Stimulated activated CD8-positive, alpha-beta memory T cell treated with anti-CD3 and anti-CD28 coated beads, Interleukin-15, amount 100 ng/mL, for 1 hour (primary cell): Measurements from ENCODE around the gene ULK2.
"Not testable (repeated sequence)": the region's sequence is repeated elsewhere in the genome, so short reads cannot be mapped to it uniquely, and the experiment has no call there.

Experiments
- DNase-seq: peaks from one replicate; pipeline ENCODE4 v3.0.0-alpha.2; 2020; ENCODE audit warnings: low read depth

ULK2 gene

DNA sequence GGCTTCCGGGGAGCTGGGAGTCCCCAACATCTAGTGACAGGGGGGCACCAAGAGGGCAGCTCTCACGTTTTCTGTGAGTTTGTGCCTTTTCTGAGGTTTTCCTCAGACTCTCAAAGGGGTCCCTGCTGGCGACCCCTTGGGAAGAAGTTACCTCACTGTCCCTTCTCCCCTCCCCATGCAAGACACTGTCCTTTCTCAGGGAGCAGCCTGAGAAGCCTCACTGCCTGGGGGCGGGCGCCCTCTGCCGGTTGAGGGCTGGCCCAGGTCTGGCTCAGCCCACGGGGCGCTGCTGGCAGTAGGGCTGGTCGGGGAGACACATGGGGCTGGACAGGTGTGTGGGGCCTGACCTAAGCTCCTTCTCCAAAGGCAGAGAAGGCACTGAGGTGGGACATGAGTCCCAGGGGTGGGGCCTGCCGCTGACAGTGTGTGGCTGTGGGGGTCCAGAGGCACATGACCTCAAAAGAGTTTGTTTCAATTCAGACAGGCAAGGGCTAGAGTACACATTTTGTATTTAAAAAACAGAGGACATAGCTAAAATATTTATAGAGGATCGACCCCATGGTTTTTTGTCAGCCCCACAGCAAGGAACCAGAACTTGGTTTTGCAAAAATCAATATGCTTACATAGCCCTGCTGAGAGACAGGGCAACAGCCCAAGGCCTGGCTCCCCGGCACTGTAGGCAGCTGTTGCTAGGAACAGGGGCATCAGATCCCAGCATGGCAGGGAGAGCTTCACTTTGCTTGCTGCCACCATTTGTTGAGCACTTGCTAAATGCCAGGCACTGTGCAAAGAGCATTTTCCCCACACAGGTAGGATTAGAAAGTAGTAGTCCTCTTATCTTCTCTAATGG lies 101.1 kb downstream of the ULK2 start:
- peak; percentile 64 for DNase-seq

DNA sequence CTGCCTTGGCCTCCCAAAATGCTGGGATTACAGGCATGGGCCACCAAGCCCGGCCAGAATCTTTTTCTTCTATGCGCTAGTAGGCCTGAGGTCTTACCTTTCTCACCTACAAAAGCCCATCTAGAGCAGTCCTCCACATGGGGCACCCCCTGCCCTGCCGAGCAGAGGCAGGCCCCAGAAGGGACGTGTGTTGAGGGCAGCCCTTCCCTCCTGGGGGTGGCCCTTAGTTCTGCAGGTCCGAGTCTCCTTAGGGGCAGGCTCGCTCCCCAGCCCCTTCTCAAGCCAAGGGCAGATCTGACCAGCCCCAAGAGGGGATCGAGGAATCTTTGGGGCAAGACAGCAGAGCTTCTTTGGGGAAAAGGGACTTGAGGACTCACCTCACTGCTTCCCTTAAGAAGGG lies 101.7 kb downstream of the ULK2 start:
- no peak for DNase-seq

DNA sequence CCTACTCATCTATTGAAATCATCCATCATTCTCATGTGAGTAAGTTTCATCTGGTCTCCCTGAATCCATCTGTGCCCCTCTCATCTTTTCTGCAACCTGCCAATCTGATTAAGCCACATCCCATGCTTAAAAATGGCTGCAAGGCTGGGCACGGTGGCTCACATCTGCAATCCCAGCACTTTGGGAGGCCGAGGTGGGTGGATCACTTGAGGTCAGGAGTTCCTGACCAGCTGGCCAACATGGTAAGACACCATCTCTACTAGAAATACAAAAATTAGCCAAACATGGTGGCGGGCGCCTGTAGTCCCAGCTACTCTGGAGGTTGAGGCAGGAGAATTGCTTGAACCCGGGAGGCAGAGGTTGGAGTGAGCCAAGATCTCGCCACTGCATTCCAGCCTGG lies 103.7 kb downstream of the ULK2 start:
- not testable (repeated sequence) for DNase-seq

DNA sequence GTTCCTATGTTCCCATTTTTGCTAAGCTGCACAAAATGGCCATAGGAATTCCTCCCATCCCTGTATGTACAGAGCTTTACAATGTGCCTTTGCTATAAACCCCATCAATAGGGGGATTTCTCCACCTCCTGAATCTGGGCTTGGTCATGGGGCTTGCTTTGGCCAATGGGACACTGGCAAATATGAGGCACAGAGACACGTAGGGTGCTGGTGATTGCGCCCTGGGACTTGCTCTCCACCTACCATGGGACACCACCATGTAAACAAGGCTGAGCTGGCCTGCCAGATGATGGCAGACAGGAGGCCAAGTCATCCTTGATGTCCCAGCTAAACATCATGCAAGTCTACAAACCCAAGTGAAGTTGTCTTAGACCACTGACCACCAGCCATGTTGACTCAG lies 104.3 kb downstream of the ULK2 start:
- no peak for DNase-seq

DNA sequence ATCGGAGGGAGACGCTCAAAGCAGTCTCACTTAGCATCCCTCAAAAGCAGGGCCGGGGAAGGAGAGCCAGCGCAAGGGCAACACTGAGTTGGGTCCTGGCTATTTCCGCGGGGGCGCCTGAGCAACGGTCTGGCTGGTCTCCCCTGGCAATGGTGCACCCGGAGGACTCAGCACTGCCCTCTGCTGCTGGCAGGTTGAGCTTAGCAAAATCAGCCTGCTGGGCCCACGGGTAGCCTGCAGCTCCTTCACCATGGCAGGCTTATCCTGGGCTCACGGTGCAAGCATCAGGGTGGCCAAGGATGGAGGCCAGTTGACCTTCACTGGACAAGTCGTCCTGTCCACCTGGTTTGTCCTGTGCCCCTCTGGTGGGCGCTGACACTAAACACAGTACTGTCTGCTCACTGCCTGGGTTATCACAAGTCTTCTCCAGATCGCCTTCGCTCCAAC lies 105.2 kb downstream of the ULK2 start:
- peak; percentile 21 for DNase-seq

DNA sequence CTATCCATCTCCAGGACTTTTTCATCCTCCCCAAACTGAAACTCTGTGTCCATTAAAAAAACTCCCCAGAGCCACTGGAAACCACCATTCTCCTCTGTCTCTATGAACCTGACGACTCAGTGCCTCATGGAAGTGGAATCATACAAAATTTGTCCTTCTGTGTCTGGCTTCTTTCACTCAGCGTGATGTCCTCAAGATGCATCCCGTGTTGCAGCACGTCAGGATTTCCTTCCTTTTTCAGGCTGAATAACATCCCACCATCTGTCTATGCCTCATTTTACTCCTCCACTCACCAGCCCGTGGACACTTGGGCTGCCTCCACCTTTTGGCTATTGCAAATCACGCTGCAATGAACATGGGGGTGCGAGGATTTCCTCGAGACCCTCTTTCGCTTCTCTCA lies 107.0 kb downstream of the ULK2 start:
- DNase-seq = no peak

DNA sequence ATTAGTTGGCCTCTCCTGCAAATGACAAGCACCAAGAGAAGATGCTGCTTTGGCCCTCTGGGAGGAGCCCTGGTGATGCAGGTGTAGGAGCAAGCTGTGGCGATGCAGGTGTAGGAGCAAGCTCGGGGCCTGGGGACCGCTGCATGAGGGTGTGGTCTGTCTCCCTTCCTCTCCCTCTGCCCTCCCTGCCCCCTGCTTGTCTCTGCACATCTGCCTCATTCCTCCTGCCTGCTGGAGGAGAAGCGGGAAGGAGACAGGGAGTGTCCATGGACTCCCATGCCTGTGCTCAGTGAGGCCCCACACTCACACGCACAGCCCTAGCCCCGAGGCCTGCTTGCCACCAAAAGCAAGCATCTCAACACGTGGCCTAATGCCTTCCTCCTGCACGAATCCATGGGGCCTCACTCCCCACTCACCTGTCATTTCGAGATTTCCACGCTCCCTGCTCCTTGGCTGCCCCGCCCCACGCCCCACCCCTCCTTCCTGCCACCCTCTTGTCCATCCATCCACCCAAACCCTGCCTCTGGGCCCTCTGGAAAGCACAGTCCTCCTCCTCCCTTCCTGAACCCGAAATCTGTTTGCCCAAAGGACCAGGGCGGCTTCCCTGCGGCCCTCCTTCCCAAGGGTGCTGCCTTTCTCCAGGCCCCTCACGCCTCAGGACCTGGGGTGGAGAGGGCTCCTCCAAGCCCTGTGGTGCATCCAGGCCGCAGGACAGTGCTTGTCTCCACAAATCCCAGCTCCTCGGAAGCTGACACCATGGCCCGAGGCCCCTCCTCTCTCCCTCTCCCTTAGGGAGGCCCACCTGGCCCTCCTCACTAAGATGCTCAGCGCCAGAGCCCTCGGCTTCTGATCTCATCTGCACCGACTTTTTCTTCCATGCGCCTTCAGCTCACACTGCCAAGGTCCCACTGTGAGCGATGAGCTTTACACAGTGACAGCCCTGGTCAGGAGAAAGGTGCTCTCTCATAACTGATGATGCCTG lies 107.9 kb downstream of the ULK2 start:
- DNase-seq = no peak

DNA sequence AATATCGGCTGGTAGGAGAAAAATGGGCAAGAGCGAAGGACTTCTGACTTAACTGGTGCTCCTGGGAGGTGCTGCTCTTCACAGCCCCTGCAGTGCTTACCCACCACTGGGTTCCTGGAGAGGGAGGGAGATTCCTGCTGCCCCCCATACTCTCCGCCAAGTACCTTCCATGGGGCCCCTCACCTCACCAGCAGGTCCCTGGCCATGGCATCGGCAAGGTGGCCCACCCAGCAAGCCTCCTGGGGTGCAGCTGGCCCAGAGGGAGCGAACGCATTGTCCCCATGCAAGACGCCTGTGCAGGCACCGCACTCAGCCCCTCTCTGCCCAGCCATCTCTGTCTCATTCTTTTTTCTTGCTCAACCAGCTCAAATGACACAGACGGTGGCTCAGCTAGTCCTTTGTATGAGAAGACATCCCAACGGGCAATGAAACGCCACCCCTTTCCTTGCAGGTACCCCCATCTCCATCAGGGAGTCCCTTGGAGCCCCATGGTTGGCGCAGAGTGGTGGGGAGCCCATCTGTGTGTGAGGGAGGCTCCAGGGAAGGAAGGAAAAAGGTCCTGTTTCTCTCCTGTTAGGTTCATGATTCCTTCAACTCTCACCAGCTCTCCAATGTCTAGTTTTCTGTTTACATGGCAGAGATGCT lies 110.1 kb downstream of the ULK2 start:
- DNase-seq = no peak

DNA sequence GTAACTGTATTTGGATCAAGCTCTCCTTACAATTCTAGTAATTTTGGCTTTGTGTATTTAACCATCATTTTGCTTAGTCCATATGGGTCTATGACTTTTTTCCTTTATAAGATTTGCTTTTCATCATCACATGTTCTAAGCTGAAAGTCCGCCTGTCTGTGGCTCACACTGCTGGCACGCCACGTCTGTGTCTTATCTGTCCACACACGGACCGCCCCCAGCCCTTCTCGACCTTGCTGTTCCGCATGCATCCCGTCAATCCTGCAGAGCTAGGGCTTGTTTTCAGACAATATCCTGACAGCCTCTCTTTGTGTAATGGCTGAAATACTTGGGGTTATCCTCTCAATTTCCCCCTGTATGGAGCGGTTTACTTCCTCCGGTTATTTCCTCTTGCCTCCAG lies 111.2 kb downstream of the ULK2 start:
- no peak for DNase-seq

DNA sequence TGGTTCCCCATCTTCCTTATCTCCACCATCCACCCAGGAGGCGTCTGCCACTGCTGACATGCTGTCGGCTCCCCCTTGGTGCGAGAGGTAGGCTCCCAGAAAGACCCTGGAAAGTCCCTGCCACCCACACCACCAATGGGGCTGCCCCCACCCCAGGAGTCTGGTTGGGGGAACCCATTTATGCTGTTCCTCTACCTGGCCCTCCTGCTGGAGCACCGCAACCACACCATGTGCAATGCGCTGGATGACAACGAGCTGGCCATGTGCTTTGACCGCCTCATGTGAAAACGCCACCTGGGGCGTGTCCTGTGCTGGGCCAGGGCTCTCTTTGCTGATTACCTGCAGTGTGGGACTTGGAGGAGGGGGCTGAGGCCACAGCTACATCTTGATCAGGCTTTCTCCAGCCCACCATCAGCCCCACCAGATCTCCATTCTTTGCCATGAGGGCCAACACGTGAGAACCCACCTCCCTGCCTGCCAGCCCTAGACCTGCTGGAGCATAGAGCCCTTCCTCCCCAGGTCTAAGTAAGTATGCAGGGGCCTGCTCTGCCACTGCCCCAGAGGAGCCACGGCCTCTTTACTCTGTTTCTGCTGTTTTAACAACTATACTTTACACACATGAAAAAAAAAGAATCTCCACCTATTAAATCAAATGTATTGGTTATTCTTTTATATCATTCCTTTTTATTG lies 111.8 kb downstream of the ULK2 start:
- DNase-seq = no peak

DNA sequence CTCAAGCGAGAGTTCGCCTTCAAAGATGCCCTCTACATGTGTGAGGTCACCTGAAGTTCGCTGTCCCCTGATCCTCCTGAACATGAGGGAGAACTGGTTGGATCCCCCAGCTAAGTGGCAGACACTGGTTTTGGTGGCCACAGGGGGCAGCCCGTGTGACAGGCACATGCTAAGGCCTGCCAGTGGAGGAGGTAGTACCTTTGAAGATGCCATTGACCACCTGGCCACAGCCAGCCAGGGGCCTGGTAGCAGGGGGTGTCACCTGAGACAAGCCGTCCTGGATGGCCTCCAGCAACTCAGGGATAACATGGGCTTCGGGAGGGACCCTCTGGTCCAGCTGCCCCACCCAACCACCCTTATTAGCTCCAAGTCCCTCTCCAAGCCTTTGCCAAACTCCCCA lies 112.3 kb downstream of the ULK2 start:
- DNase-seq = no peak

DNA sequence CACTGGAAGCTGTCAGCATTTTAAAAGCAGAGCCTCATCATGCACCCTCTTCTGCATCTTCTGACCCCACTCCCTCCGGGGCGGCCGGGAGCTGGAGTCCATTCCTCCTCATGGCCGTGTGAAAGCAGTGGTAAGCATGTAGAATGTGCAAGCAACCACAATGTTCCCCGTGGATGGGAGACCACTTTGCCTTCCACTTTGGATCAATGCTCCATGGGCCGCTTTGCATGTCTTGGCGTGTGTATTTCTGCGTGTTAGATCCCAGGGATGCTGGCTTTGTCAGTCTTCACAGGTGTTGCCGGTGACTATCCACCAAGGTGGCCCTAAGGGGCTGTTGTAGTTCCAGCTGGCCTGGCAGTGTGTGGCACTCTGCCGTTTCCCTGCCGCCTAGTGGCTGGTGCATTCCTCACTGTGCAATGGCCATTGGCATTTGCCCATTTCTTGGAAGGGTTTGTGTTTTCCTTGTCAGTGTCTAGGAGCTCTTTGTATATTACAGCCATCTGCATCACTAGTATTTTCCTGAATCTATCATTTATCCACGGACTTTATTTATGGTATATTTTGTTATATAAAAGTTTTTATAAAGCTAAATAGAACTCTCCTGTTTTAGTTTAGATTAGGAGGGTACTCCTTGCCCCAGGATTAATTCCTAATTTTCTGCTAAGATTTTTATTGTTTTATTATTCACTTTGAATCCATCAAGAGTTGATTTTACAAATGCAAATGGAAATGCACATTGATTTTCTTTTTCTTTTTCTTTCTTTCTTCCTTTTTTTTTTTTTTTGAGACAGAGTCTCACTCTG lies 113.9 kb downstream of the ULK2 start:
- no peak for DNase-seq

DNA sequence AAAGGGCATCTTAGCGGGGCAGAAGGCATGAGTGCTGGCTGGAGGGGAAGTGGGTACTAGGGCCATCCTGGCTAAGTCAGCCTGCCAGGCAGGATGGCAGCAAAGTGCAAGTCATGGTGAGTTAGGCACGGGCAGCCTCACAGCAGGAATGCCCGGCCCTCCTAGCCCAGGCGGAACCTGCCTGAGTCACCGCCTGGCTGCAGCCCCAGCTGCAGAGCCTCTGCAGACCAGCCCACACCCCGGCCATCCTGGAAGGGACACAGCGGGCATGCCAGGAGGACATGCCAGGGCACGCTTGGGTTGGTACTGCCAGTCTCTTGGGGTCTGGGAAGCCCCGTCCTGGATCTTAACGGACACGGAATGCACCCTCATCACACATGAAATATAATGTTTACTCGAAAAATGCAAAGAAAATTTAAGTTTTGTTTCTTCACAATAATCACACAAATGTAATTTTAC lies 114.7 kb downstream of the ULK2 start:
- DNase-seq = no peak

DNA sequence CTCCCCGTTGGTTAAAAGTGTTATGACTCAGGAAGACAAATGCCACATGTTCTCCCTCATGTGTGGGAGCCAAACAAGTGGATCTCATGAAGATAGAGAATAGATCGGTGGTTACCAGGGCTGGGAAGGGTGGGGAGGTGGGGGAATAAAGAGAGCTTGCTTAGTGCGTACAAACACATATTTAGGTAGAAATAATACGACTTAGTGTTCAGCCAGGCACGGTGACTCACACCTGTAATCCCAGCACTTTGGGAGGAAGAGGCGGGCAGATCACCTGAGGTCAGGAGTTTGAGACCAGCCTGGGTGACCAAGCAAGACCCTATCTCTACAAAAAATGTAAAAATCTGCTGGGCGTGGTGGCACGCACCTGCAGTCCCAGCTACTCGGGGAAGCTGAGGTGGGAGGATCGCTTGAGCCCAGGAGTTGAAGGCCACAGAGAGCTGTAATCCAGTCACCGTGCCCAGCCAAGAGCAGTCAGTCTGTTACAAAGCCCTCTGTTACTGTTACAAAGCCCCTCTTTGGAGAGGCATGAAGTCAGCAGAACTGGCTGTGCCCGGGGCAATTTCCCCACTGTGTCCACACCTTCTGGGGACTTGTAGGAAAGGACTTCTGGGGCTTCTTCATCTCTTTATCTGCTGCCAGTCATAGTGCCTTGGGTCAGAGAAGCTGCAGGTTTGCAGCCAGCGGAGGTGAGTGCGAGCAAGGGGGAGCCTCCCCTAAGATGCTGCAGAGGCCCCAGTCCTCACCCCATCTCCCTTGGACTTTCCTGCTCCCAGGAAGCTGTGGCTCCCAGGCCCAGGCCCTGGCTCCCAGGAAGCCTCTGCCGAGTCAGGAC lies 115.3 kb downstream of the ULK2 start:
- DNase-seq = no peak

DNA sequence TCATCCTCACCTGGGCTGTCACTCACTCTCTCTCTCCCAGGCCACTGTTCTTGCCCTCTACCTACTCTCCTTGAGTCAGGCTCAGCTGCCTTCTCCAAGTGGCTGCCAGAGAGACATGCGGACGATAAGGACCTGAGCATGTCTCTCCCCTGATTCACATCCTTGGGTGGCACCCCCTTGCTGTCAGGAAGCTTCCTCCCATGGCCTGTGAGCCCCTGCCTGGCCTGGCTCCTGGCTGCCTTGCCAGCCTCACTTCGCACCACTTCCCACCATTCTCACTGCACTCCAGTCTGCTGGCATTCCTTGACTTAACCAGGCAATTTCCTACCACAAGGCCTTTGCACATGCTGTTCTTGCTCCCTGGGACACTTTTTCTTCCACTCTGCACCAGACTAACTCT lies 116.9 kb downstream of the ULK2 start:
- DNase-seq = no peak

DNA sequence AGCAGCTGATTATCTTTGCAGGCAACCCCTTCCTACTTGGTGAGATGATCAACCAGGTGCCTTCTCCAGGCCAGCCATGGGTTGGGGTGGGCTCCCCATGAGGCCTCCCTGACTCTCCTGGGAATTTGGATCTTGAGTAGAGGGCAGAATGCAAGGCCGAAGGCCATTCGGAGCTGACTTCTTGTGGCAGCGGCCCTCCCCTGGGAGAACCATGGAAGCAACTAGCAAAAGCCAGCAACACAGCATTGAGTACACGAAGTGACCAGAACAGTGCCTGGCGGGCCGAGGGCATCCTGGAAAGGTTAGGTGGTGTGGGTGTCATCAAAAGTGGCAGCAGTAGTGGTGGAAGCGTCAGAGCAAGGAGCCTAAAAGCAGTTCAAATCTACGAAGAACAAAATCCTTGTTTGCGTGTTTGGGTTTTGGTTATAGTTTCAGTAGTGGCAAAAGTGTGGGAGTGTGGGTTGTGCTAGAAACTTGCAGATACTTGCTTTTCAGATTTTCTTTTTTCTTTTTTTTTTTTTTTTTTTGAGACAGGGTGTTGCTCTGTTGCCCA lies 117.6 kb downstream of the ULK2 start:
- no peak for DNase-seq

DNA sequence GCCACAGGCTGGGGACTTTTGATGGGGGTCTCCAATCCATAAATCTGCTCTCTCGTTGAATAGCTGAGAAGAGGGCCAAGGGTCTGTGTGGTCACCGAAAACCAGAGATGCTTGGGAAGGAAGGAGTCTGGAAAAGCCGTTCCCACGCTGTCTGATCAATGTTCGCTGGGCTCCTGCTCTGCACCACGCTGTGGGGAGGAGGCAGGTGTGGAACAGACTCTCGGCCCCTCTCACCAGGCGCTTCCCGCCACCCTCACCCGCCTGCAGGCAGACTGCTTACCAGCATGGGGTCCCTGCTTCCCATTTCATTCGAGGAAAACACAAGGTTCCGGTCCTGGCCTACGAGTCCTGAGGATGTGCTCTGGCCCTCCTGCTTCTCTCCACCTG lies 118.9 kb downstream of the ULK2 start:
- DNase-seq = no peak

DNA sequence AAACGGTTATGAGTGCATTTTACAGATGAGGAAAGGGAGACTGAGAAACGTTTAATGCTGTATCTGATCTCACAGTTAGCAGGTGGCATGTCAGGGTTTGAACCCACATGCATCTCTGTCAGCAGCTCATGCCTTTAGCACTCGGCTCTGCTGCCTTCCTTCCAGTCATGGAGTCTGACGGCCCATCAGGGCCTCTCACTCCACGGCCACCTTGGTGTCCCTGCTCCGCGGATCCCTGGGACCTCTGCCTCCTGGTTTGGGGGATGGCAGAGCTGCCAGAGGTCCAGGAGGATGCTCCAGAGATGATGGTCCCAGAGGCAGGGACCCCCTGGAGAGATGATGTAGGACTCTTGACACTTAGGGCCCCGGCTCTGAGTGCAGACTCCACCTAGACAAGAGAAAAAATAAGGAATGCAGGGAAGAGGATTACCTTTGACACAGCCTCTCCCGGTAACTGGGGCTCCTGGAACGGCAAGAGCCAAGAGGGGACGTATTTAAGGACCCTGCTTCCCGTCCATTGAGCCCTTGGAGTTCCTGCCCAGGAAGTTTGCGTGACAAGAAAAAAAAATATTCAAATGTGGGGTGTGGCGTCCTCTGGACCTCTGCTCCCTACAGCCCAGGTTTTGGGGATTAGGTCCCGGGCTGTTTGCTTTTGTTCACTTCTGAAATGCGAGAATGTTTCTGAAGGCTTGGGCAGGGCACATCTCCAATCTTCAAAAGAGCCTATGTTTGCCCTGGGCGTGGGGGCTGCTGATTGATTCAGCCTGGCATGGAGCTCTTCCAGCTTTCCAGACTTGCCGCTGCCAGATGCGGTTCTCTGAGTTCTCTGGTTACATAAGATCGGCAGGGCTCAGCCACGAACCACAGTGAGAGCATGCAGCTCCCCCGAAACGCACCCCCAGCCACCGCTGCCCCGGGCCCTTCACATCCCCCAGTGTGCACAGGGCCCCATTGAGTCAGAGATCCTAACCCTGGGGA lies 119.6 kb downstream of the ULK2 start, which contains the start of gene ALDH3A1:
Gene ALDH3A1 (minus strand): TSS at position 470 of the 978 bp plus-strand sequence. CDS start 3,169 bp downstream, outside the sequence.
- no peak for DNase-seq
